HG03432 (cell line): ENCODE data around the gene ADGRF4.
A peak's percentile ranks its signal among the peaks of the same experiment; 100 is the strongest.

Experiments used
- ATAC-seq: cut with Tn5 transposase; IDR thresholded peaks from one replicate; pipeline ENCODE4 v1.9.1; 2021; ENCODE audit warnings: mild to moderate bottlenecking, moderate library complexity; ENCODE audit not compliant: unreplicated experiment

ADGRF4 gene

GRCh38 chr6:47681201-47681990 lies 17.0 kb upstream of the ADGRF4 start:
- no peak for ATAC-seq

- ATAC-seq, result no peak
These were observed 12.0 kb upstream of the ADGRF4 start for GRCh38 chr6:47686411-47686810.

- no peak for ATAC-seq
These were observed 10.9 kb upstream of the ADGRF4 start for GRCh38 chr6:47687432-47687831.

- ATAC-seq, result no peak
These were observed 8.2 kb upstream of the ADGRF4 start for GRCh38 chr6:47690214-47690613.

GRCh38 chr6:47690791-47691190 lies 7.6 kb upstream of the ADGRF4 start:
- no peak for ATAC-seq

- no peak for ATAC-seq
These were observed 455 bp upstream of the ADGRF4 start for GRCh38 chr6:47697925-47698324.

- no peak for ATAC-seq
These were observed 1.7 kb downstream of the ADGRF4 start for GRCh38 chr6:47700053-47700452.

- ATAC-seq, result no peak
These were observed 2.2 kb downstream of the ADGRF4 start for GRCh38 chr6:47700596-47700995.

GRCh38 chr6:47701363-47701762 lies 3.0 kb downstream of the ADGRF4 start:
- peak; percentile 98 for ATAC-seq

GRCh38 chr6:47709160-47709559 lies 10.8 kb downstream of the ADGRF4 start:
- ATAC-seq, result no peak

GRCh38 chr6:47710295-47710694 lies 11.9 kb downstream of the ADGRF4 start:
- no peak for ATAC-seq

GRCh38 chr6:47713200-47713599 lies 14.8 kb downstream of the ADGRF4 start:
- no peak for ATAC-seq

GRCh38 chr6:47714802-47715201 lies 16.4 kb downstream of the ADGRF4 start:
- ATAC-seq, result no peak

- ATAC-seq, result peak; percentile 49
These were observed 17.4 kb downstream of the ADGRF4 start for GRCh38 chr6:47715782-47716181.

- peak; percentile 39 for ATAC-seq
These were observed 17.8 kb downstream of the ADGRF4 start for GRCh38 chr6:47716207-47716606.

- no peak for ATAC-seq
These were observed 20.2 kb downstream of the ADGRF4 start for GRCh38 chr6:47718571-47718970.

- ATAC-seq, result no peak
These were observed 22.8 kb downstream of the ADGRF4 start for GRCh38 chr6:47721189-47721588.

- peak; percentile 87 for ATAC-seq
These were observed 23.8 kb downstream of the ADGRF4 start for GRCh38 chr6:47722194-47722593.

GRCh38 chr6:47724300-47724699 lies 25.9 kb downstream of the ADGRF4 start:
- no peak for ATAC-seq

- no peak for ATAC-seq
These were observed 29.0 kb downstream of the ADGRF4 start for GRCh38 chr6:47727391-47727790.

GRCh38 chr6:47729019-47729418 lies 30.6 kb downstream of the ADGRF4 start:
- no peak for ATAC-seq

GRCh38 chr6:47729457-47729856 lies 31.1 kb downstream of the ADGRF4 start:
- ATAC-seq, result no peak
